ENCODE results near the gene HLF. TPM values are rescaled to one million over a fixed set of nuclear protein-coding genes. Genes with fewer than 3 reads are reported as not detected.

HLF gene
- total and polyA plus RNA-seq, 2 donors (not counting 1 experiment from before 2014, with no cell fraction given), result 0.10 TPM; not detected in 1

DNA sequence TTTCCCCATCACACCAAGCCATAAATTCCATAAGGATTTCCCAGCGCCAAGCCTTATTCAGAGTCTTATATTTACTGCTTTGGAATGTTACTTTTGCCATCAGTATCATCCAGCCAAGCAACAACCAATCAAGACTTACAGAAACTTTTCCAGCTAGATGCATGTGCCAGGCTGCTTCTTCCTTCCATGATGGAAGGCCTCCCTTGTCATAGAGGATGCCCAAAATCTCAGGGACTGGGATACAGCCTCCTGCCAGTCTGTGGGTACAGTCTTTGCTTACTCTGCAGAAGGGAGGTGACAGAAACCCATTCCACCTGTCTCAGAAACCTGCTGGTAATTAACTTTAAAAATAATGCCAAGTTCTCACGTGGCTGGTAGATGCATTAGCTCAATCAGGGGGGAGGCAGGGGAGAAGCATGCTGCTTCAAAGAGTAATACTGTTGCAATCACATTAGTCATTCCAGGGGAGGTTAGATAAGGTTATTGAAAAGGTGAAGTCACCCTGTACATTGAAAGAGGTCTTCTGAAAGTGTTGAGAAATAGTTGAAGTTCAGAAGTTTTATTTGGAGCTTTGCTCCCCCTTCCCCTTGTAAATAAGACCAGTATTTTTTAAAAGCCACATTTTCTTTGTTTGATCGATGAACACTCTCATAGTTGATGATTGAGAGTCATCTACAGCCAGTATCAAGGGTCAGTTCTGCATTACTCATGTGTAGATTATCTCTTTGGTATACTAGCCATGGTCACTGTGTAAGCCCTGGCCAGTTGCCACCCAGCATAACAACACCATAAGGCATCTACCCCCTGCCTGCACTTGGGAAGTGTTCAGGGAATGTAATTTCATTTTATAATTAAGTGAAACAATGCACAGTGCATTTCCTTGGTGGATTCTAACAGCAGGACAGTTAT is 22.2 kb downstream of the HLF start:
- no peak for ATAC-seq (ENCODE audit: low read depth)

More for the DNA sequence above, 22.2 kb downstream of the HLF start:
- H3K9ac ChIP-seq (ENCODE audit: low read length), result no peak overlapping the region
- CTCF ChIA-PET, result interaction anchor here (0.8 kb wide), 1 partner anchor 294 kb away, joined by 3 read pairs; no protein-coding TSS in a partner anchor
- no peak overlapping the region for H3K4me3 Mint-ChIP-seq
- POLR2A ChIA-PET, result no interaction called here
- no peak overlapping the region for H3K27ac ChIP-seq (ENCODE audit: low read length in 2 of 2)
- no peaks in the 10 kb centered on the region for H3K4me1 ChIP-seq (ENCODE audit: control insufficient read depth in 2 of 2, insufficient read depth in 2 of 2, low read length in 2 of 2)
- no peaks in the 10 kb centered on the region for H3K4me1 Mint-ChIP-seq
- intact Hi-C loops (cut with micrococcal nuclease), result no loop called here
- H3K79me2 ChIP-seq (ENCODE audit: control insufficient read depth, insufficient read depth, low read length), result no peaks in the 10 kb centered on the region
- peaks cover 16% of the 10 kb centered on the region for H3K27me3 Mint-ChIP-seq
- no peak for DNase-seq
- no peaks in the 10 kb centered on the region for H3K36me3 ChIP-seq (replicated peaks in 1 of 2; ENCODE audit: control extremely low read depth in 1 of 2, control insufficient read depth in 1 of 2, extremely low read depth in 1 of 2, insufficient read depth in 2 of 2, low read length in 1 of 2)
- WGBS (ENCODE audit: insufficient coverage), result 90% methylated on average over 1 of the region's 3 CpGs
- H3K27ac Mint-ChIP-seq, result no peak overlapping the region
- no peak overlapping the region for H2AFZ ChIP-seq (ENCODE audit: insufficient read depth, low read depth, low read length, poor library complexity, severe bottlenecking)
- no peaks in the 10 kb centered on the region for H4K20me1 ChIP-seq (ENCODE audit: control insufficient read depth, insufficient read depth, low read length, poor library complexity, severe bottlenecking)
- no peaks in the 10 kb centered on the region for H3K9me3 Mint-ChIP-seq (ENCODE audit: insufficient read depth)
- H3K27me3 ChIP-seq (replicated peaks in 1 of 4; ENCODE audit: control extremely low read depth in 1 of 4, control insufficient read depth in 3 of 4, insufficient read depth in 4 of 4, low read length in 3 of 4), result peaks cover 0 to 4% (median 0%) of the 10 kb centered on the region in 4 experiments
- TF ChIP-seq, protein P1, sequence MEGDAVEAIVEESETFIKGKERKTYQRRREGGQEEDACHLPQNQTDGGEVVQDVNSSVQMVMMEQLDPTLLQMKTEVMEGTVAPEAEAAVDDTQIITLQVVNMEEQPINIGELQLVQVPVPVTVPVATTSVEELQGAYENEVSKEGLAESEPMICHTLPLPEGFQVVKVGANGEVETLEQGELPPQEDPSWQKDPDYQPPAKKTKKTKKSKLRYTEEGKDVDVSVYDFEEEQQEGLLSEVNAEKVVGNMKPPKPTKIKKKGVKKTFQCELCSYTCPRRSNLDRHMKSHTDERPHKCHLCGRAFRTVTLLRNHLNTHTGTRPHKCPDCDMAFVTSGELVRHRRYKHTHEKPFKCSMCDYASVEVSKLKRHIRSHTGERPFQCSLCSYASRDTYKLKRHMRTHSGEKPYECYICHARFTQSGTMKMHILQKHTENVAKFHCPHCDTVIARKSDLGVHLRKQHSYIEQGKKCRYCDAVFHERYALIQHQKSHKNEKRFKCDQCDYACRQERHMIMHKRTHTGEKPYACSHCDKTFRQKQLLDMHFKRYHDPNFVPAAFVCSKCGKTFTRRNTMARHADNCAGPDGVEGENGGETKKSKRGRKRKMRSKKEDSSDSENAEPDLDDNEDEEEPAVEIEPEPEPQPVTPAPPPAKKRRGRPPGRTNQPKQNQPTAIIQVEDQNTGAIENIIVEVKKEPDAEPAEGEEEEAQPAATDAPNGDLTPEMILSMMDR (IDR thresholded peaks at IDR 0.05), result no peak
- no peak for TF ChIP-seq EZH2 (IDR thresholded peaks at IDR 0.05; ENCODE audit: borderline replicate concordance, insufficient read depth, low read depth, low read length, poor library complexity, severe bottlenecking)
- no peaks in the 10 kb centered on the region for H3K9me3 ChIP-seq (ENCODE audit: control extremely low read depth in 1 of 3, control insufficient read depth in 2 of 3, insufficient read depth in 1 of 3, low read length in 2 of 3)
- H3K4me2 ChIP-seq (replicated peaks; ENCODE audit: low read depth, low read length, poor library complexity, severe bottlenecking), result no peak overlapping the region
- no peak overlapping the region for H3K4me3 ChIP-seq (ENCODE audit: control extremely low read depth in 1 of 5, extremely low read depth in 1 of 5, insufficient read depth in 1 of 5, low read depth in 2 of 5, low read length in 4 of 5)
